ENCODE data around the gene CHRNA1.

GRCh38 chr2:174774886-174775285 lies 10.6 kb upstream of the CHRNA1 start:
- TF ChIP-seq CTCF (conservative IDR thresholded peaks at IDR 0.05; ENCODE audit: low read length), result no peak
- TF ChIP-seq EZH2phosphoT487 (IDR thresholded peaks at IDR 0.05; ENCODE audit: borderline replicate concordance, low read depth, low read length), result no peak
